Endothelial cell of coronary artery (primary cell): ENCODE measurements around the gene SEC14L2. TPM values are rescaled to one million over a fixed set of nuclear protein-coding genes. Genes with fewer than 3 reads are reported as not detected.

Experiments
- total RNA-seq: library from RNA; depleted of rRNA; stranded (reverse); fragments of >200 nt; gene quantifications from 2 replicates; pipeline ENCODE4 v1.2.3, GENCODE V29; 2014

Gene SEC14L2
- 17.6 and 29.0 TPM in 2 replicates for total RNA-seq

DNA sequence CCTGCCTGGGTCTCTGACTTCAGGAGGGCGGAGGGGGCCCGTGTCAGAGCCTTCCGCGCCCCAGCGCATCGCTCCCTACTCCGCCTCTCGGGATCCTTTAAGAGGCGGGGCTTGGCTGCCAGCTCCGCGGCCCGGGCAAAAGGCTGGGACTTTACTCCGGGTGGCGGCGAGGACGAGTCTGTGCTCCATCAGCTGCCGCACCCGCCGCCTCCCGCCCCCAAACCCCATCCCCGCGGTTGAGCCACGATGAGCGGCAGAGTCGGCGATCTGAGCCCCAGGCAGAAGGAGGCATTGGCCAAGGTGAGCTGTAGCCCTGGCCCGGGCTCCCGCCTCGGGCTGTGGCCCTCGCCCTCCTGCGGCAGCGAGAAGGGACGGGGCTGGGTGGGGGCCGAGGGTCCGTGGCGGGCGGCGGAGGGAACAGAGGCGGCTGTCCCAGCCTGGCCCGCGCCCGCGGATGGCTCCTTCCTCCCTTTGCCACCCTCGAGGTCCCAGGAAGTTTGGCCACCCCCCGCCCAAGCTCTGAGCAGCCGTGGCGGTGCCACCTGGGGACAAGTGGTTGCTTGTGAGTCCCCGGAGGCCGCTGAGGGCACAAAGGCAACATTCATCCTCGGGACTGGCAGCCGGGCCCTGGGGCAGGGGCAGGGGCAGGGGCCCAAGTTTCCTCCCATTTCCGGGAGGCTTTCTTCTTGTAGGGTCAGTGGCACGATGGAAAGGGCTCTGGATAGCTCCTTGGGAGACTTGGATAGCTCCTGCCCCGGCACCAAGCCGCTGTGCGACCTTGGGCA is at the start of gene SEC14L2:
TSS of gene SEC14L2 (plus strand) at position 148 of the 785 bp plus-strand sequence. CDS start at position 247, 99 bp downstream.

DNA sequence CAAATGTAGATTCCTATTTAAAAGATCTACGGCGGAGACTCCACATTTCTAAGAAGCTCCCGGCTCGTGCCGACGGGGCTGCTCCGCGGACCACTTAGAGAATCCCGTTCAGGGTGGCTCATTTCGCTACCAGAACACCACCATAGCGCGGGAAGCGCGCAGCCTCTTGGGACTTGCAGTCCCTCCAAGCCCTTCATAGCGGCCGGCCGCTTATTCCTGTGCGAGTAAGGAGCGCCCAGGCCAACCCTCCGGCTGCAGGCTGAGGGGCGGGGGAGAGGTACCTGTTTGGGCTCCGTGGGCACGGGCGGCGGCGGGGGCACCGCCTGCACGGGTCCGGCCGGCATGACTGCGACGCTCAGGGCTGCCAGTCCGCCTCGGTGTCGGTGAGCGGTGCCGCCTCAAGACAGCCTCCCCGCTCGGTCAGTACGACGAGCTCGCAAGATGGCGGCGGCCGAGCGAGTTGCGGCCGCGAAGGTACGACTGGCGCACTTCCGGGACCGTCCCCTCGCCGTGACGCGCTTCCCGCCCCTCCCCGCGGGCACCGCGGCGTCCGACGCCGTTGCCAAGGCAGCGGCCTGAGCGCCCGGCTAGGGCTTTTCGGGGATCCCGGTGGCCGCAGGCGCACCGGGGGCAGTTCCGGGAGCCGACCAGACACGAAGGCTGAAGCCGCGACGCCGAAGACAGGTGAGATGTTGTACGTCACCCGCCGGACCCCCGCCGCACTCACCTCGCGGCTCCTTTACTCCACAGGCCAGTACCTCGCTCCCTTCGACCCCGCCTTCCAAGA is 40.2 kb upstream of the SEC14L2 start, which contains the start of the genes CCDC157 and SF3A1:
TSS of gene CCDC157 (plus strand) at position 559 of the 787 bp plus-strand sequence. CDS start 8,994 bp downstream, outside the sequence.
TSS of gene SF3A1 (minus strand) at position 446 of the 787 bp plus-strand sequence. CDS start at position 344, 102 bp downstream.

DNA sequence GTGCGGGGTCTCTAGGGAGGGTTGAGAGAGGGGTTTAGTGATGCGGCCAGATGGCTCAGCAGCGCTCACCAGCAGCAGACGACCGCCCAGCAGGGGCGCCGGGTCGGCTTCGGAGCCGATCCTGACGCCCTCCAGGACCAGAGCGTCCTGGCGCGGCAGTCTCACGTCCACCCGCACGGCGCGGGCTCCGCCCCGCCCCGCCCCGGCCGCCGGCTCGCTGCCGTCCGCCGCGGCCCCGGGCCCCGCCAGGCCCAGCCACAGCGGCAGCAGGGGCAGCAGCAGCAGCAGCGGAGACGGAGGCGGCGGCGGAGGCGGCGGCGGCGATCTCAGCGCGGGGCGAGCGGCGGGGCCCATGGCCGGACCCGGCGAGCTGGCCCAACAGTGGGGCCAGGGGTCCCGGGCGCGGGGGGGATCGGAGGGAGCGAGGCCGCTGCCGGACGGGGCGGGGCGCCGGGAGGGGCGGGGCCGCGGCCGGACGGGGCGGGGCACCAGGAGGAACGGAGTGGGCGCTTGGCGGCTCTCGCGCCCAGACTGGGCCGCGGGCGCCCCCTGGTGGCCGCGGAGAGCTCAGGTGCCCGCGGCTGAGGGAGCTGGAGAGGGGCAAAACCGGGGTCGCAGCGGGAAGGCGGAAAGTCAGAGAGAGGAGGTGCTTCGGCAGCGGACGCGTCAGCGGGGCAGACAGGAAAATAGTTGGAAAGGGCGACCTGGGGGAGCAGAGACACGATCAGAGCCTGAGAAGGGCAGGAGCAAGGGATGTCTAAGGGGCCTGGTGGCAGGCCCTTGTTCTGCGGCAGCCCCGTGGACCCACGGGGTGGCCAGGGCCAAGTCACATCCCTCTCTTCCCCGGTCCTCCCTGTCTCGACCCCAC is 9.6 kb upstream of the SEC14L2 start, which contains the start of gene RNF215:
TSS of gene RNF215 (minus strand) at position 452 of the 868 bp plus-strand sequence. CDS start at position 354, 98 bp downstream.

DNA sequence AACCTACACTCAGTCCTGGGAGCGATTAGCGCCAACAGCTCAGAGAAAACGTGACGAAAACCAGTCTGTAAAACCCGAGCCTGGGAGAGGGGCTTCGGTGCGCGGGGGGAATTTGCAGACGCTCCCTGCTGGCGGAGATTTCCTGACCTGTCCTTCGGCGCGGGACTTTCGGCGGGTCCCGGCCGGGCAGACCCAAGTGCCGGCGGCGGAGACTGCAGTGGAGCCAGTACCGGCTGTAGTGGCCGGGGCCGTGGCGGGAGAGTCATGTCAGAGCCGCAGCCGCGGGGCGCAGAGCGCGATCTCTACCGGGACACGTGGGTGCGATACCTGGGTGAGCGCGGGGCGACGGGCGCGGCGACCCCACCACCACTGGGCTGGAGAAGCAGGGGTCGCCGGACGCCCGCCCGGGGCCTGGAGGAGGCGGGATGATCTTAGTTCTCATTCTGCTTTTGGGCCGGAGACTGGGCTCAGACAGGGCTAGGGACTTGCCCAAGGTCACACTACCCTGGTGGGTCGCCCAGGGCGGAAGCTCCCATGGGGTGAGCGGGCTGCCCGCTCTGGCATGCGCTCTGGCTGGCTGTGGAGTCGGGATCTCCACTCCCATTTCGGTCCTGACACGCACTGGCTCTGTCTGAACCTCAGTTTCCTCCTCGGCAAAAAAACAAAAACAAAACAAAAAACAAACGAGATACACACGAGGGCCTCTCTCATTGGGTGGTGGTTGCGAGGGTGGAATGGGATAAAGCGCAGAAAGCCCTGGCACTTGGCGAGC is 29.0 kb downstream of the SEC14L2 start, which contains the start of gene MTFP1:
TSS of gene MTFP1 (plus strand) at position 153 of the 772 bp plus-strand sequence. CDS start at position 265, 112 bp downstream.

DNA sequence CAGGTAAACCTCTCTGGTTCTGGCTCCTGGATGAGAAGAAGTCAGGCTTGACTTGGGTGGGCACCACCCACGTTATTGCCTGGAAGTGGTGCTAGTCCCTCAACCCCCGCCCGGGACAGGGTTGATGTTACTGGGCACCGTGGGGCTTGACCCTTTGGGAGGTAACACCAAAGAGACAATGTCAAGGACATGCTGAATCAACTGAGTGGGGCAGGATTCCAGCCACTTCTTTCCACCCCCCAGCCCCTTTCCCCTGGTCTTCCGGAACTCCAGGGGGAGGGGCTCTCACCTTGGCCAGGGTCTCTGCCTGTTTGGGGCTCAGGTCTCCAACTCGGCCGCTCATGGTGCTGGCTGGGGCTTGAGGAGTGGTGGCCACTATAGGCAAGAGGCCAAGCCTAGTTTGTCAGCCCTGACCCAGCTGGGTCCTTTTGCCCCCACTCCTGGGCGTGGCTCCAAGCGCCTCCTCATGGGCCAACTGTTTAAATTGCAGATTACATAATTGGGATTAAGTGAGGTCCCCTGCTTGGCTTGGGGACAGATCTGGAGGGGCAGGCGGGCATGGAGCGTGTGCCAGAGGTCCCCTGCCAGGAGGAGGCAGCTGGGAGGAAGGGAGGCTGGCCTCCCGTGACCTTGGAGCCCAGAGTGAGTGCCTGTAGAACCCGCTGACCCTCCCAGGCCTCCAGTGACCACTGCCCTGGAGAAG is 74.9 kb downstream of the SEC14L2 start, which contains the start of gene SEC14L3:
TSS of gene SEC14L3 (minus strand) at position 402 of the 703 bp plus-strand sequence. CDS start at position 343, 59 bp downstream.

Other genes starting within 250 kb of the SEC14L2 start
- gene LIF, start 150.3 kb upstream of the SEC14L2 start, total RNA-seq, result 0.36 and 2.0 TPM in 2 replicates
- not detected in 2 replicates for gene OSM, start 130.2 kb upstream of the SEC14L2 start, total RNA-seq
- 6.7 and 9.9 TPM in 2 replicates for gene CASTOR1, start 107.5 kb upstream of the SEC14L2 start, total RNA-seq
- 6.1 and 7.6 TPM in 2 replicates for gene TBC1D10A, start 70.1 kb upstream of the SEC14L2 start, total RNA-seq
- 23.3 and 28.0 TPM in 2 replicates for gene SF3A1, start 40.1 kb upstream of the SEC14L2 start, total RNA-seq
- gene CCDC157, start 40.0 kb upstream of the SEC14L2 start, total RNA-seq, result 1.0 and 1.2 TPM in 2 replicates
- 20.4 and 24.8 TPM in 2 replicates for gene RNF215, start 9.6 kb upstream of the SEC14L2 start, total RNA-seq
- gene MTFP1, start 28.8 kb downstream of the SEC14L2 start, total RNA-seq, result 31.8 and 32.6 TPM in 2 replicates
- gene SEC14L3, start 75.0 kb downstream of the SEC14L2 start, total RNA-seq, result not detected in 2 replicates
- gene SEC14L4, start 108.7 kb downstream of the SEC14L2 start, total RNA-seq, result not detected in 2 replicates
- gene SEC14L6, start 149.7 kb downstream of the SEC14L2 start, total RNA-seq, result under 0.01 TPM in 1 of 2 replicates, not detected in the other
- gene GAL3ST1, start 177.6 kb downstream of the SEC14L2 start, total RNA-seq, result under 0.01 TPM in 1 of 2 replicates, not detected in the other
- 97.1 and 115 TPM in 2 replicates for gene PES1, start 194.9 kb downstream of the SEC14L2 start, total RNA-seq
- gene TCN2, start 210.2 kb downstream of the SEC14L2 start, total RNA-seq, result 30.9 and 40.7 TPM in 2 replicates
- 20.7 and 28.4 TPM in 2 replicates for gene SLC35E4, start 238.8 kb downstream of the SEC14L2 start, total RNA-seq